Type B pancreatic cell (in vitro differentiated cells): ENCODE data around the gene KLK4. TPM values are rescaled to one million over a fixed set of nuclear protein-coding genes. Genes with fewer than 3 reads are reported as not detected.

Experiments
- DNase-seq: peaks from one replicate; pipeline ENCODE4 v3.0.0; 2021; ENCODE audit warnings: mixed read lengths; ENCODE audit not compliant: unreplicated experiment; ENCODE audit errors: extremely low spot score
- H3K27ac Mint-ChIP-seq: 2 replicates; pipeline ENCODE4 v1.8.0; 2021; ENCODE audit warnings: mild to moderate bottlenecking, mixed read lengths
- H3K27me3 Mint-ChIP-seq: 2 replicates; pipeline ENCODE4 v1.8.0; 2021; ENCODE audit warnings: mixed read lengths
- H3K36me3 Mint-ChIP-seq: 2 replicates; pipeline ENCODE4 v1.8.0; 2021; ENCODE audit warnings: mixed read lengths
- H3K4me1 Mint-ChIP-seq: one replicate; pipeline ENCODE4 v1.8.0; 2021; ENCODE audit warnings: mixed read lengths; ENCODE audit not compliant: unreplicated experiment
- H3K4me3 Mint-ChIP-seq: 2 replicates; pipeline ENCODE4 v1.8.0; 2021; ENCODE audit warnings: mild to moderate bottlenecking, mixed read lengths
- H3K9me3 Mint-ChIP-seq: 2 replicates; pipeline ENCODE4 v1.8.0; 2021; ENCODE audit warnings: mixed read lengths
- CTCF ChIP-seq: fragments of 200-600 bp; sonication (generic); conservative IDR thresholded peaks from 2 replicates; pipeline ENCODE4 v1.5.0; 2021; ENCODE audit warnings: antibody characterized with exemption, mild to moderate bottlenecking
- total RNA-seq: library from RNA; stranded (reverse); gene quantifications from 2 replicates; pipeline ENCODE4 v1.2.1, GENCODE V29; 2021; ENCODE audit warnings: low replicate concordance

Gene KLK4
- total RNA-seq, 1 donor from 2014 or later, result 0.46 TPM

- no peak for TF ChIP-seq CTCF
- DNase-seq, result no peak
- H3K27ac Mint-ChIP-seq, result no peak overlapping the region
- no peaks in the 10 kb centered on the region for H3K4me1 Mint-ChIP-seq
- H3K9me3 Mint-ChIP-seq, result no peaks in the 10 kb centered on the region
- H3K27me3 Mint-ChIP-seq, result peaks cover 46% of the 10 kb centered on the region
- H3K4me3 Mint-ChIP-seq, result no peak overlapping the region
- no peaks in the 10 kb centered on the region for H3K36me3 Mint-ChIP-seq
These were observed 20.0 kb downstream of the KLK4 start for GRCh38 chr19:50891253-50891625.

GRCh38 chr19:50890422-50891252, 20.6 kb downstream of the KLK4 start:
- H3K27me3 Mint-ChIP-seq, result peaks cover 52% of the 10 kb centered on the region
- DNase-seq, result no peak

GRCh38 chr19:50889638-50890037, 21.6 kb downstream of the KLK4 start:
- H3K27me3 Mint-ChIP-seq, result peaks cover 52% of the 10 kb centered on the region
- no peak for TF ChIP-seq CTCF
- no peaks in the 10 kb centered on the region for H3K9me3 Mint-ChIP-seq
- no peaks in the 10 kb centered on the region for H3K4me1 Mint-ChIP-seq
- no peak overlapping the region for H3K27ac Mint-ChIP-seq
- no peak for DNase-seq
- no peak overlapping the region for H3K4me3 Mint-ChIP-seq
- no peaks in the 10 kb centered on the region for H3K36me3 Mint-ChIP-seq

More at GRCh38 chr19:50890422-50891252, 20.6 kb downstream of the KLK4 start:
- TF ChIP-seq CTCF, result no peak
- no peak overlapping the region for H3K27ac Mint-ChIP-seq
- no peak overlapping the region for H3K4me3 Mint-ChIP-seq
- H3K4me1 Mint-ChIP-seq, result no peaks in the 10 kb centered on the region
- no peaks in the 10 kb centered on the region for H3K36me3 Mint-ChIP-seq
- no peaks in the 10 kb centered on the region for H3K9me3 Mint-ChIP-seq

- Mint-ChIP-seq H3K27ac (no peak overlapping the region), H3K4me1 (no peaks in the 10 kb centered on the region), H3K36me3 (no peaks in the 10 kb centered on the region), H3K9me3 (no peaks in the 10 kb centered on the region), H3K4me3 (no peak overlapping the region), H3K27me3 (peaks cover 72% of the 10 kb centered on the region)
- DNase-seq, result no peak
- TF ChIP-seq CTCF, result no peak
These were observed 29.0 kb downstream of the KLK4 start for GRCh38 chr19:50882188-50882587.

GRCh38 chr19:50880241-50880640, 31.0 kb downstream of the KLK4 start:
- Mint-ChIP-seq H3K4me3 (peak overlapping the region; percentile 9), H3K27me3 (peaks cover 54% of the 10 kb centered on the region), H3K4me1 (no peaks in the 10 kb centered on the region), H3K27ac (peak overlapping the region; percentile 76), H3K9me3 (no peaks in the 10 kb centered on the region), H3K36me3 (no peaks in the 10 kb centered on the region)
- TF ChIP-seq CTCF, result no peak
- no peak for DNase-seq
